GM18499 (cell line): Measurements from ENCODE around the gene OR10K2.
"Not testable (repeated sequence)": the region's sequence is repeated elsewhere in the genome, so short reads cannot be mapped to it uniquely, and the experiment has no call there.

Experiments
- ATAC-seq: cut with Tn5 transposase; IDR thresholded peaks from one replicate; pipeline ENCODE4 v1.9.1; 2021; ENCODE audit warnings: moderate number of reproducible peaks; ENCODE audit not compliant: insufficient read depth, unreplicated experiment

The OR10K2 gene, protein sequence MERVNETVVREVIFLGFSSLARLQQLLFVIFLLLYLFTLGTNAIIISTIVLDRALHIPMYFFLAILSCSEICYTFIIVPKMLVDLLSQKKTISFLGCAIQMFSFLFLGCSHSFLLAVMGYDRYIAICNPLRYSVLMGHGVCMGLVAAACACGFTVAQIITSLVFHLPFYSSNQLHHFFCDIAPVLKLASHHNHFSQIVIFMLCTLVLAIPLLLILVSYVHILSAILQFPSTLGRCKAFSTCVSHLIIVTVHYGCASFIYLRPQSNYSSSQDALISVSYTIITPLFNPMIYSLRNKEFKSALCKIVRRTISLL

DNA sequence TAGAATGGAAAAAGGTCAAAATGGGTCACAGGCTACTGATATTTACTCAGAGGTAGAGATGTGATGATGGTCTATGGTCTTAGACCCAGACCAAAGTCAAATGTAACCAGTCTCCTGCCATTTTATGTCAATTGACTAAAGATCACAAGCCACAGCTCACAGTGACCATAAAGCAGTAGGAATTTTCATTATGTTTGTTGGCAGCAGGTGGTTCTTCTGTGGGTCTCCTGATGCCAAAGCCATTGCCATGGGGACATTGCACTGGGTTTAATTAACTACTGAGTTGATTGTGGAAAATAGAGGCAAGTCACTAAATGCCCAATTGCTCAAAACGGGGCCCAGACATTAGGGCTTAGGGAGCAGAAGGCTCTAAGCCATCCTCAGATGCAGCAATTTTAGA lies at the start of gene OR10K2:
Gene OR10K2, minus strand, starts transcription at position 101 of the 400 bp plus-strand sequence. CDS start 5,371 bp downstream, outside the sequence.
- ATAC-seq: no peak

DNA sequence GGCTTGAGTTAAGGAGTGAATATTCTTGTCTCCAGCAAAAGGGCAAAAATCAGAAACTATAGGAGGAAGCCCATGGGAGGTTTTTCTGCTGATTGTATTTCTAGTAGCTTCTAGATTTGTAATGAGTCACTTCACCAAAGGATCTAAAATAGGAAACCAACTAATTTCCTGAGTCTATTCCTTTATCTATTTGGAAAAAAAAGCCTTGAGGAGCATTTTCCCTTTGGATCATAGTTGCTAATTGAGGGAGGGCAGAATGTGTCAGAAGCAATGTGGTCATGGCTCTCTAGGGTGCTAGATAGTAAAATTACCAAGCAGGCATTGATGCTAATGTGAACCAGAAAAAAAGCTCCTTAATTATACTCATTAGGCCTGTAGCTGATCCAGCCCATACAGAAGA lies 45.9 kb upstream of the OR10K2 start, which contains the start of gene OR10R2:
Gene OR10R2, plus strand, starts transcription at position 301 of the 400 bp plus-strand sequence. CDS start 106 bp downstream, outside the sequence.
- no peak for ATAC-seq

DNA sequence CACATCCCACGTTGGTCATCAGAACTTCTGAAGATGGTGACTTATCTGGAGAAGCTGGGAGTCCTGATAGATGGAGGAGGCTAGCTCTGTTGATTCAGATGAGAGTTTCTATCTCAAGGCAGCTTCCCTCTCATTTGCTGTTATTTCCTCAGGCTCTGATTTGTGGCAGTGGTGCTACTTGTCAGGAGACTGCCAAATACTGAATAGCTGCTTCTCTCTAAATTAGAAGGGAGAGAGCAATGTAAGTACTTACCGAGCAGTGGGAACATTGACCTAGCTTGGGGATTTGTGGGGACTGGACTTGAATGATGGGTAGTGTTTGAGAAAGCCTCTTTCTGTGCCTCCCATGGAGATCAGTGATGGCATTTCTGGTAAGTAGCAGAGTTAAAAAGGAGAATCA lies 35.5 kb upstream of the OR10K2 start, which contains the start of gene OR10K1:
Gene OR10K1, plus strand, starts transcription at position 301 of the 400 bp plus-strand sequence. CDS start 3,728 bp downstream, outside the sequence.
- no peak for ATAC-seq

DNA sequence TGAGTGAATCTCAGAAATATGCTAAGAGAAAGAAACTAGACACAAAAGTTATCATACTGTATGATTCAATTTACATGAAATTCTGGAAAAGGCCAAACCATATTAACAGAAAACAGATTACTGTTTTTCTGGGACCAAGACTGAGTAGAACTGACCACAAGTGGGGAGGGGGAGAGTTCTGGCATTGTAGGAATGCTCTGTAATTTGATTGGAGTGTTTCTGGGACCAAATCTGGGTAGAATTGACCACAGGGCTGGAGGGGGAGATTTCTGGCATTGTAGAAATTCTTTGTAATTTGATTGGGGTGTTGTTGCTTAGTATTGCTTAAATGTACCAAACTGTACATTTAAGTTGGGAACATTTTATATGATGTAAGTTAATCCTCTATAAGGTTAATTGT lies 32.2 kb upstream of the OR10K2 start:
- ATAC-seq: no peak

DNA sequence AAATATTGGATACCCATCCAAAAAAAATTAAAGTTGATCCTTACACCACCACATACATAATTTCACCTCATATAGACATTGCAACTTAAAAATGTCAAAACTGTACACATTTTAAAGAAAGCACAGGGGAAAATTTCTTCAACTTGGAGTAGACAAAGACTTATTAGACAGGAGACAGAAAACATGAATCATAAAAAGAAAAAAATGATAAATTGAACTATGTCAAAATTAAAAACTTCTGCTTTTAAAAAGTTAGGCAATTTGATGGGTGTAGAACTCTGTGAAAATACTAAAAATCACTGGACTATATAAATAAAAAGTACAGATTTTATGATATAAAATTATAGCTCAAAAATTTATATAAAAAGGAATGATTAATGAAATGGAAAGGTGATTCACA lies 31.2 kb upstream of the OR10K2 start:
- no peak for ATAC-seq

DNA sequence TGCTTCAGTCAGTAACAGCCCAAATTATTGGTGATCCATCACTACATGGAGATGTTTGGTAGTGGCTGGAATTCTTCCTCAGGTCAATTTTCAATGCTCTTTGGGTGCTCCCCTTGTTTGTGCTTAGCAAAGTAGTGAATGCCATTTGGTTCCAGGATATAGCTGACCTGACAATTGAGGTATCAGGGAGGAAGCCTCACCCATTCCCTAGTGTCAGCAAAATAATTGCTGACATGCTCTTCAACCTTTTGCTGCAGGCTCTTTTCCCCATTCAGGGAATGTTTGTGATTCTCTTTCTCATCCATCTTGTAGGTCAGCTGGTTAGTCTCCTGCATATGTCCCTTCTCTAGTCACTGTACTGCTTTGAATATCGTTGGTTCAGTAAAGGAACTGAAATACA lies 28.5 kb upstream of the OR10K2 start:
- ATAC-seq: no peak

DNA sequence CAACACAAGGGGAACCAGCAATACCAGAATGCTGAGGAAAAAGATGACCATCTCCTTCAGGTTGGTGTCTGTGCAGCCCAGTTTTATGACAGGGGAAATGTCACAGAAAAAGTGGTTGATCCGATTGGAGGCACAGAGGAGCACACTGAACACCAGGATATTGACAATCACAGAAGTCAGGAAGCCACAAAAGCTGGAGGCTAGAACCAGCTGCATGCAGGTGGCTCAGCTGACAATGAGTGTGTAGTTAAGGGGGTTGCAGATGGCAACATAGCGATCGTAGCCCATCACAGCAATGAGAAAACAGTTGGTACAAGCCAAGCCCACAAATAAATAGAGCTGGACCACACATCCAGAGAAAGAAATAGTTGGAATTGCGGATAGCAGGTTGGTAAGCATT lies 19.3 kb upstream of the OR10K2 start:
- ATAC-seq: no peak

DNA sequence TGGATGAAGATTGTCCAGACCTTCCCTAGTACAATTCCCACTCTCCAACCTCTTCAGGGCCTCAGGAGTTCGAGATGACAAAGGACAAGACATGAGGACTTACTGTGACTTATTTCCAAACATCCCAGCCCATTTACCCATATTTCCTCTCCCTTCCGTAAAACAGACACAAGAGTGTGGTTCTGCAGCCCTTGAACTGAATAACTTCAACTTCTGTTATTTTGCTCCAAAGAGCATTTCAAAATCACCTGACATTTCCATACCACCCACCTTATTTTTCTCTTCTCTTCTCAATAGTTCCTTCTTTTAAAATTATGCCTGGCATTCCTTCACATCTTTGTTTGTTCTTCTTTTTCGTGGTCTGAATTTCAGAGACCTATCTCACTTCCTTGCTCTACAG lies 8.7 kb upstream of the OR10K2 start:
- ATAC-seq: no peak

DNA sequence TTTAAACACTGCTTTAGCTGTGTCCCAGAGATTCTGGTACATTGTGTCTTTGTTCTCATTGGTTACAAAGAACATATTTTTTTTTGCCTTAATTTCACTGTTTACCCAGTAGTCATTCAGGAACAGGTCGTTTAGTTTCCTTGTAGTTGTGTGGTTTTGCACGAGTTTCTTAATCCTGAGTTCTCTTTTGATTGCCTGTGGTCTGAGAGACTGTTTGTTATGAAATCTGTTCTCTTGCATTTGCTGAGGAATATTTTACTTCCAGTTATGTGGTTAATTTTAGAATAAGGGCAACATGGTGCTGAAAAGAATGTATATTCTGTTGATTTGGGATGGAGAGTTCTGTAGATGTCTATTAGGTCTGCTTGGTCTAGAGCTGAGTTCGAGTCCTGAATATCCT lies 4.1 kb upstream of the OR10K2 start:
- not testable (repeated sequence) for ATAC-seq

DNA sequence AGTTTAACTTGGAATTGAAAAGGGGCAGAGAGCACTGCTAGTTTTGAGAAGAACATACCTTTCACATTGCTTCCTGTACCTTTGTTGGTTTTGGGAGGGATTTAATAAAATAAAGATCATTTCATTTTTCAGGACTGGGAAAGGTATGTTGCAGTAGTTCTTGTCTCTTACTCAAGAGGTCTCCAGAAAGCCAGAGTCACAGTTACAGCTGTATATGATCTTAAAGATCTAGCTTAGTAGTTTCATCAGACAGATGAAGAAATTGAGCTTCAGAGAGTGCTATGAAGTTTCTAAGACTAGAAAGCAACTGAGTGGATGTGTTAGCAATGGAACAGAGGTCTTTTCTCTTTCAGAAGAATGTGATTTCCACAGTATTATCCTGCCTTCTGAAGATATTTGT lies 1.0 kb downstream of the OR10K2 start:
- ATAC-seq: no peak

DNA sequence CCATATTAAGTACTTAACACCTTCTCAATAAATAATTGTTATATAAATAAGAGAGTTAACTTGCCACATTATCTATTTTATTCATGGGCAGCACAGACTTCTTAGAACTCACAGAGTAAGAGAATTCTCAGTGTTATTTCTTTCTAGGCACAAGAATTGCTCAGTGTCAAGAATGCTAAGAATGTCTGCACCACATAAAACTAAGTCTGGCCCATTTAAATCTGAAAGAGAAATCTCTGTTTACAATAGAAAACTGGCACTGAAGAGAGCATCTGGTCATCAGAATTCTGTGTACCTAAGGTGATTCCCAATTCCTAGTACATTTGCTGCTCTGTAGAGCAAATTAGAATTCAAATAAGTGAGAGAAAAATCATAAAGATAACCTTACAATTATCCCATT lies 3.8 kb downstream of the OR10K2 start:
- no peak for ATAC-seq

DNA sequence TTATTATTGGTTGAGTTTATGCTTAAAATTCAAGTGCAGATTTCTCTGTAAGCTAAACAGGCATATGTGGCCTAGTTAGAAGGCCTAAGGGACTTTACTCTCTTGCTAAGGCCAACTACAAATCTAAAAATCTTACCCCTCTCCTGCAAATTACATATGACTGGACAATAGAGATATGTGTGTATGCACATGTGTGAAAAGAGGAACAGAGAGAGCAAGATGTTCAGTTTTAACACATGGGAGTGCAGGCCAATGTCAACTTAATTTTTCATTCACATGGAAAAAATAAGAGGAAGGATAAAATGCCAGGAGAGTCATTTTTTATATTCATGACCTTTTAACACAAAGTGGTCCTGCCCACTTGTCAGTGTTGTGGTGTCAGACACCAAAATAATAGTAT lies 8.5 kb downstream of the OR10K2 start:
- no peak for ATAC-seq

DNA sequence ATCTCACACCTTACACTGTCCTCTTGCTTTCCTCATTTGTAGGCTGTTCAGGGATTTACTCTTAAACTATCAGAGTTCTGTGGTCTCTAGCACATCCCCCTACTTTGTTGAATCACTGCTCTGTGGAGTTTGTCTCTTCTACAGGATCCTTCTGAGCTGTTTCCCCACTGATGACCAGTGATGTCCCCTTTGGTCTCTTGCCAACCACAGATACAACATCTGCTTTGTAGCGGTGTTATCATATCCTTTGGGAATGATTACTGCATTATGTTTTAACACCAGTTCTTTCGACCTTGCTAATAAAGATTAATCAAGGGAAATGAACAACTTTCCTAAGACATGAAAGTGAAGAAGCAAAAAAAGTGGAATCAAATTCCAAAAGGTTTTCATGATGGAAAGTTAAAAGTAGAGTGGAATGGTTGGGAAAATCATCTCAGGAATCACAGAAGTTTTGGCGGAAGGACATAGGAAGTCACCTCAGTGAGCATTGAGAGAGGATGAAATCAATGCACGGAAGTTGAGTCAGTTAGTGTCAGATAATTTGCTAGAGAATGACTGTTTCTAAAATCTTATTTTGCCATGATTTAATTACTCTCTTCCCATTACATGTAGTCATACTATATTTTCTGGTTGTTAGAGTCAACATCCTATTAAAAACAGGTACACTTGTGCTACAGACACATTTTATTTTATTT lies 11.2 kb downstream of the OR10K2 start:
- no peak for ATAC-seq

DNA sequence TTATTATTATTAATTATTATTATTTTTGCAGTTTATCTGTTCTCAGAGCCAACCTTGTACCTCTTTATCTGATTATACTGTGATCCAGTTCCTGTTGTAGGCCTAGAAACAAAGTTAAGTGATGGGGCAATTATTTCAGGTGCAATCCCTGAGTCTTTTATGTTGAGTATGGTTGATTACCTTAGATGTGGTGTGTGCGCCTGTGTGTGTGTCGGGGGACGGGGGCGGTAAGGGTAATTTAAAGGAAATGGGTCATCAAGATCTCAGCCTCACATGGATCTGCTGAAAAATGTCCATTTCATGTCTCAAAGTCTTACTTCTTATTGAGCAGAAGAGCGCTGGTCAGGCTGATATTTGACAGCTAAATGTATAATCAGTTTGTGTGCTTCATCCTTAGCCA lies 18.9 kb downstream of the OR10K2 start:
- no peak for ATAC-seq

DNA sequence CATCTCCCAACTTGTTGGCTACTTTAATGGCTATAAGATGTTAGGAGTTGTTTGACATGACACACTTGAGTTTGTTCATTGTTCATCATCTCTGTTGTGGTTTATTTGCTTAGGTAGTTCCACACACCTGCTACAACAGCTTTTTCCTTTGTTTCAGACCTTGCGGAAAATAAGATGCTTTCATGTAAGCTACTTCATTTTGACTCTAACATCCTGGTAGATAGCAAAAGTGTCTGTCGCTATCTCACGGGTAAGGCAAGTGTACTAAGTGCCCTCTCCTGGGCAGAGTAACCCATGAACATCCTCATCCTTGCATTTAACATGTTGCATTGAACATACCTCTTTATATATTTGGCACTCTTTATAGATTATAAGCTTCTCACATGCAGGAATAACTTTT lies 25.2 kb downstream of the OR10K2 start:
- no peak for ATAC-seq

DNA sequence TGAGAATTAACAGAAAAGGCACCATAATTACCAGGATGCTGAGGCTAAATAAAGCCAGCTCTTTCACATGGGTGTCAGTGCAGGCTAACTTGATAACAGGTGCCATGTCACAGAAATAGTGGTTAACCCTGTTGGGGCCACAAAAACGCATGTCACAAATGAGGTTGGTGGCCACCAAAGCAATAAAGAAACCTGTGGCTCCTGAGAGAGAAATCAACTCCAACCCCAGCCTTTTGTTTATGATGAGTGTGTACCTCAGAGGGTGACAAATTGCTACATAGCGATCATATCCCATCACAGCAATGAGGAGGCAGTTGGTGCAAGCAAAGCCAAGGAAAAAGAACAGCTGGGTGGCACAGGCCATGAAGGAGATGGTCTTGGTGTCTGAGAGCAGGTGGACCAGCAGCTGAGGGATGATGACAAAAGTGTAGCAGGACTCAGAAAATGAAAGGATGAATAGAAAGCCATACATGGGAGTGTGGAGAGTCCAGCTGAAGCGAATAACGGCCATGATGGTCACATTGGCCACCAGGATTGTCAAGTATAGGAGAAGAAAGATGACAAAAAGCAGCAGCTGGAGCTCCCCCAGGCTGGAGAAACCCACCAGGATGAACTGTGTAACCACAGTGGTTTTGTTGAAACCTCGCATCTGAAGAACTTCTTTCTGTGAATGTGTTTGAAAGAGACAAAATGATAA lies 27.1 kb downstream of the OR10K2 start, which contains the start of gene OR10T2:
Gene OR10T2, minus strand, starts transcription at position 649 of the 697 bp plus-strand sequence. Its CDS starts 0 bp downstream, at position 649.
- ATAC-seq: no peak

DNA sequence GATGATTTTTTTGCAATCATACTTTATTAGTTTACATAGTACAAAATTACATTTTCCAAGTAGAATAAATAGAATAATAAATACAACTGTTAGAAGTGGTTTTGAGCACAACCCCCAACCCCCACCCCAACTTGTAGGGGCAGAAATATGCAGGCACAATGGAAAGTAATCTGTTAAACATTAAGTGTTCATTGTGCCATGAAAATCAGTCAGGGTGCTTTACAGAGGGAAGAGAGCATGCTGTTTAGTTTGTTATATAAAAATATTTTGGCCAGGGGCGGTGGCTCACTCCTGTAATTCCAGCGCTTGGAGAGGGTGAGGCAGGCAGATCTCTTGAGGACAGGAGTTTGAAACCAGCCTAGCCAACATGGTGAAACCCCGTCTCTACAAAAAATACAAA lies 29.4 kb downstream of the OR10K2 start:
- ATAC-seq: no peak

DNA sequence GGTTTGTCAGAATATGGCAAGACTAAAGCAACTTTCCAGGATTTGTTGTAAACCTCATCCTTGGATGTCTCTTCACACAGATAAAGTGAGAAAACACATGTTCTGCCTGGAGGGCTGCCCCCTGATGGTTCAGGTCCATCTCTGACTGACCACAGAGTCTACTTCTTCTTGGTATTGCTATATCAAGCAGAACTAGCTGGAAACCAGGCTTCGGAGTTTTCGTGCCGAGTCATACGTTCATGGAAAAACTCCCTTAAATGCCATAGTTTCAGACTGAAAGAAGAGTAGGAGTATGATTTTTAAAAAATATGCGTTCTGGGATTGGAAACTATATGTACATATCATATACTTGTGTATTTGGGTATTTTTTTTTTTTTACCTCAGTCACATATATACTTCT lies 32.6 kb downstream of the OR10K2 start:
- ATAC-seq: no peak

DNA sequence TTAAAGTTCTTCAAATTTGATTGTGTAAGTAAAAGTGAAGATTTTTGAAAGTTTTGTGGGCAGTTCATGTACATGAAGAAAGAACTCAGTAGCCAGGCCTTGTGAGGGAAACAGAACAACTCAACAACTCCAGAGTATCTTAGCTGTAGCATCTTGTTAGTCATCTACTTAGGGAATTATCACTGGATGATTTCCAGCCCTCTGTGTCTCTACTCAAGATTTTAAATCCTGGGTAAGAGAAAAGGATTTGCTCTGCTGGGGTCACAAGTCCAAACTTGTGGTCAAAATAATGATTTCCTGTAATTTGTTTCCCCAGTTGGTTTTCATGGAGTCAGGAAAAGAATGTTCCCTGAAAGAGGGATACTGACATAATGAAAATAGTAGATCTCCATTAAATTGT lies 34.9 kb downstream of the OR10K2 start:
- no peak for ATAC-seq

DNA sequence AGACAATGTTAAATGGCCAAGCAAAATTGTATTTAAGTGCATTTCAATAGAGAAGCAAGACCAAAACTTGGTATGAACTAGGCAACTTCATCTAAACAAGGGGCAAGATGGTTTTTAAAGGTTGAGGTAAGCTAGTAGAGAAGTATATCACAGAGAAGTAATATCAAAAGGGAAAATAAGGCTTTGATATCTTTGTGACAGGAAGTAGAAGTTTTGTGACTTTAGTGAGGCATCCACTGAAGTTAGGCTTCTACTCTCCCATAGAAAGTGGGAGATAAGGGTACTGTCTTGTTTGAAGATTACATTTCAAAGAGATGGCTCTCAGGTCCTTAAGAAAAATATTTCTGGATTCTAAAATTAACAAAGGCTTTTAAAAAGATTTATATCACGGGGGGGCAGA lies 35.7 kb downstream of the OR10K2 start:
- no peak for ATAC-seq

DNA sequence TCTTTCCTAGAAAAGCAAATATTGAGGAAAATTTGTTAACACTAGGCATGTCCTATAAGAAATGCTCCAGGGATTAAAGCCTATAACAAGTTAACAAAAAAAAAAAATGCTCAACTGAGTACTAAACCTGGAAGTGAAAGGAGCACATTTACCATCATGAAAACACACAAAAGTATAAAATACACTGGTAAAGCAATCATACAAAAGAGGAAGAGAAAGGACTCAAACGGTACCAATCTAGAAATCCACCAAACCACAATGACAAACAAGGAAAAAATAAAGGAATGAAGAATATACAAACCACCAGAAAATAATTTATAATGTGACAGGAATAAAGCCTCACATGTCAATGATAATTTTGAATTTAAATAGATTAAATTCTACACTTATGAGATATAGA lies 51.2 kb downstream of the OR10K2 start:
- no peak for ATAC-seq
